ENCODE measurements around the gene ERVFRD-1.
A peak's percentile ranks its signal among the peaks of the same experiment; 100 is the strongest.

Gene ERVFRD-1, protein sequence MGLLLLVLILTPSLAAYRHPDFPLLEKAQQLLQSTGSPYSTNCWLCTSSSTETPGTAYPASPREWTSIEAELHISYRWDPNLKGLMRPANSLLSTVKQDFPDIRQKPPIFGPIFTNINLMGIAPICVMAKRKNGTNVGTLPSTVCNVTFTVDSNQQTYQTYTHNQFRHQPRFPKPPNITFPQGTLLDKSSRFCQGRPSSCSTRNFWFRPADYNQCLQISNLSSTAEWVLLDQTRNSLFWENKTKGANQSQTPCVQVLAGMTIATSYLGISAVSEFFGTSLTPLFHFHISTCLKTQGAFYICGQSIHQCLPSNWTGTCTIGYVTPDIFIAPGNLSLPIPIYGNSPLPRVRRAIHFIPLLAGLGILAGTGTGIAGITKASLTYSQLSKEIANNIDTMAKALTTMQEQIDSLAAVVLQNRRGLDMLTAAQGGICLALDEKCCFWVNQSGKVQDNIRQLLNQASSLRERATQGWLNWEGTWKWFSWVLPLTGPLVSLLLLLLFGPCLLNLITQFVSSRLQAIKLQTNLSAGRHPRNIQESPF

DNA sequence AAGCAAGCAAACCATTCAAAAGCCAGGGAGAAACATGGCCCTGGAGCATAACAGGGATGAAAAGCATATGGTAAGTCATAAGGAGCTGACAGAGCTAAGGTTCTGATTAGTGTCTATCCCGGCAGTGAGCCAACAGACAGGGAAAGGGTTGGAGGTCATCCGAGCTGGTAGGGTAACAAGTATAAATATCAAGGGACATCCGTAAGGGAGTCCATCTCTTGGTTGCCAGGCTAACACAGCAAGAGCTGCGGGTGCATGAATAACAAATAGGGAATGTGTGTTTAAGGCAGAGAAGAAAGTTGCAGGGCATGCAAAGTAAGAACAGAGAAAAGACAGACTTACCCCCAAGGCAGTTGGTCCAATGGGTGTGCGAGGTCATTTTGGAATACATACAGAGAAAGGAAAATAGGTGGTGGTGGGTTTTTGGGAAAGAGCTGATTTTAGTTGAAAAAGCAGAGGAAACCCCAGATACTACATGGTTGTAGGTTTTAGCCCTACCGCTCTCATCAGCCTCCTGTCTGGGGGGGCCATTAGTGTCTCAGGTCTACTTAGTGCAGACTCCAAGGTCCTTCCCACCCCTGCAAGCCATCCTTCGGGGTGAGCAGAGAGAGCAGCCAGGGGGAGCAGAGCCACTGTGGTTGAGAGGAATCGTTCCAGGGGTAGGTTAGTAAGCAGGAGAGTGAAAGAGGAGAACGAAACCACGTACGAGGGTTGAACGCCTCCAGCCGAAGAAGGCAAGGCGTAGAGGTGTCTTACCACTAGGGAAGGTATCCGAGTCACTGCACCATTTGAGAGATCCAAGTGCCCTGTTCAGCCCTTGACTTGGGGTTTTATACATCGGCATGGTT lies at the start of gene ERVFRD-1:
Gene ERVFRD-1 (minus strand): TSS at position 805 of the 848 bp plus-strand sequence. CDS start 6,415 bp downstream, outside the sequence.
- no peak for DNase-seq (ENCODE audit: low spot score)
- FAIRE-seq: no peak

DNA sequence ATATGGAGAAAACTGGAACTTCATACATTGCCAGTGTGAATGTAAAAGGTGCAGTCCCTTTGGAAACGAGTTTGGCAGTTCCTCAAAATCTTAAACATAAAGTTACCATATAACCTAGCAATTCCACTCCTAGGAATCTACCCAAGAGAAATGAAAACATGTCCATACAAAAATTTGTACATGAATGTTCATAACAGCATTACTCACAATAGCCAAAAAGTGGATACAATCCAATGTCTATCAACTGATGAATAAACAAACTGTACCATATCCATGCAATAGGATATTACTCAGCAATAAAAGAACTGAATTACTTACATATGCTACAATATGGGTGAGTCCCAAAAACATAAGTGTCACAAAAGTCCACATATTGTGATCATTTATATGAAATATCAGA lies 48.7 kb upstream of the ERVFRD-1 start:
- no peak for FAIRE-seq
- no peak for DNase-seq (ENCODE audit: low spot score)

DNA sequence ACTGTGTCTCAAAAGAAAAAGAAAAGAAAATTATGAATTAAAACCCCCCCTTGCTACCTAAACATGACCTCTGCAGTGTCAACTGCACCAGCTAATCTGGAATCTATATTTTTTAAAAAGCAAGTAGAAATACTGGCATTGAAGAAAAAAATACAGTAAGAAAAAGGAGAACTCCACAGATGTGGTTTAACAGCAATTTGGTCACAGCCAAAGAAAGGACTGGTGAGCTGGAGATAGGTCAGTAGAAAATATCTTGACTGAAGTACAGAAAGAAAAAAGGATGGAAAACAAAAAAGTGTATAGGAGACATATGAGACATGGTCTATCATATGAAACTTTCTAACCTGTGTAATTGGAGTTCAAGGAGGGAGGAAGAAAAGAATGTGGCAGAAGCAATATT lies 44.1 kb upstream of the ERVFRD-1 start:
- no peak for FAIRE-seq
- no peak for DNase-seq (ENCODE audit: low spot score)

DNA sequence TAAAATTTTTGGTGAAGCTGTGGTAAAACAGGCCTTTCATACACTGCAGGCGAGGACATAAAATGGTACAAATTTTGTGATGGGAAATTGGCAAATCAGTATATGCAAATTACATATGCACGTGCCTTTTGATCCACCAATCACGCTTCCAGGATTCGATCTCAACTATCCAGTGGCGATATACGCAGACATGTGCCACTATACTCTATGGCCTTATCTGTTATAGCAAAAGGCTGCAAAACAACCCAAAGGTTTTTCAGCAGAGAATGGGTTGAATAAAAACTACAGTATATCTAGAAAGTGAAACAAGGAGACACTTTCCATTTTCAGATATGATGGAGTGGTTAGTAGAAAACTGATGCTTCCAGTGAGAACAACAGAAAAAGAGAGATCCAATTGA lies 41.9 kb upstream of the ERVFRD-1 start:
- no peak for DNase-seq (ENCODE audit: low spot score)

DNA sequence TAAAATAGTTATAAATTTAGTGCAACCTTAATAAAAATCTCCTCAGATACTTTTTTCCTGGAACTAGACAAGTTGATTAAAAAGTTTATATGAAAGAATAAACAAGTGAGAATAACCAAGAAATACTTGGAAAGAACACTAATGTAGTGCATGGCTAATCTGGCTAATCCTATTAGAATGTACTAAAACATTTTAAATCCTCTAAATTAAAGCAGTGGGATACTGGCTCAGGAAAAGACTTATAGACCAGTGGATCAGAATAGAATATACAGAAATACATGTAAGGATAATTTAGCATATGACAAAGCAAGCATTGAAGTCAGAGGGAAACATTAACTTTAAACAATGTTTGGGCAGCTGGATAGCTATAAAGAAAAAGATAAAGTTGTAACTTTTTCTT lies 41.1 kb upstream of the ERVFRD-1 start:
- DNase-seq (ENCODE audit: low spot score): no peak
- no peak for FAIRE-seq

More for the DNA sequence above, 41.9 kb upstream of the ERVFRD-1 start:
- FAIRE-seq: no peak

DNA sequence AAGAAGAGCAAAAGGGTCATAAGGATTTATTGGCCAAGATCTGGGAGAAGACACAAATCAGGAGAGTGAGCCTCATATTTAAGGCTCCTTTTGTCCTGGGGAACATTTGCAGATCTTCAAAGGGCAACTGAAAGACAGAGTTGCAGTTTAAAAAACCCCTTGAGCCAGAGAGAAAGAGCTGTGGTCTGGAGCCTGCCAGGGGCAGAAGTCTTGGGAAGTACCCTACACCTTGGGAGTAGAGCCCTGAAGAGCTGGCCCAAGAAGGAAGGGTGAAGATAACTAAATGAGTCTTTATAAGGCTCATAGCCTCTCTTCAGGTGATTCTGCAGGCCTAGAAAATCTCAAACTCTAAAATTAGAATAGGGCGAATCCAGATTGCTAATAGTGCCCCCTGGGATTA lies 40.0 kb upstream of the ERVFRD-1 start:
- no peak for FAIRE-seq
- DNase-seq (ENCODE audit: low spot score): no peak

DNA sequence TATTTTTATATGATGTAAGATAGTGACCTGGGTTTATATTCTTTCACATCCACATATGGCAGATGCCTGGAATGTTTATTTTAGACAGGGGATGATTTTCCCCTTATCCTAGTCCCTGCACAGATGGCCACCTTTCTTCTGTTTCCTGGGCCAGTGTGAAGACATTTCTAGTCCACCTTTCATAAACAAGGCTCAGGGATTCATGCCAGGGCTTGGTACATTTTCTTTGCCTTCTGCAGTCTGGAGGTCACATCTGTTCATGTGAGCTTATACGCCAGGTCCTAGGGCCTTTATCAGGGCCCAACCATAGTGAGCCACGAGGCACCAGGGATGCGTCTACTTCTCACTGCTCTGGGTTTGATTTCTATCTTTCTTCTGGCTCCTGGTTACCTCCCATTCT lies 38.0 kb upstream of the ERVFRD-1 start:
- no peak for FAIRE-seq
- DNase-seq (ENCODE audit: low spot score): no peak

DNA sequence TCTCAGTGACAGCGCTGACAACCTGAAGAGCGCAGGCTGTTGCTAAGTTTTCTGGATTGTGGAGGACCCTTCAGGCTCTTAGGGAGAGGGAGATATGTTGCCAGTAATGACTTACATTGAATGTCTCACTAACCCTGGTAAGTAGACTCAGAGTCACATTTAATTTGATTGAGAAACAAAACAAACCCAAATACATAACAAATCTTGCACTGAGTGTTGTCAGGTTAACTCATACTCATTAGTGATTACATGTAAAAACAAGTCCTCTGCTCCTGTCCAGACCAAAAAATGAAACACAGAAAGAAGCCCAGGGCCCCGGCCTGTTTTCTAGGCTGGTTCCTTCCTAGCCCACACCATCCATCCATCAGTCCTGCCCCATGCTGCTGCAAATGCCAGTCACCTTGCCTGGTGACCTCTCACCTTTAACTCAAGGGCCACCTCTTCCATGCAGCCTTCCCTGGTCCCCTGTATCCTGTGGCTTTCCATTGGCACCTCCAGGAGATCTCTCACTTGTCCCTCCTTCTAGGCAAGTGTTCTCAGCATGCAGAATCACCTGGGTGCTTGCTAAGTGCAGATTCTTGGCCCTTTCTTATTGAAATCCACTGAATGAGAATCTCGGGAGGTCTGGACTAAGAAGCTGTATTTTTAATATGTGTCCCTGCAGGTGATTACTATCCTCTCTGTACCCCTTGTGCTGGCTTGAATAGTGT lies 34.7 kb upstream of the ERVFRD-1 start:
- FAIRE-seq (no peak), DNase-seq (ENCODE audit: low spot score) (no peak)

DNA sequence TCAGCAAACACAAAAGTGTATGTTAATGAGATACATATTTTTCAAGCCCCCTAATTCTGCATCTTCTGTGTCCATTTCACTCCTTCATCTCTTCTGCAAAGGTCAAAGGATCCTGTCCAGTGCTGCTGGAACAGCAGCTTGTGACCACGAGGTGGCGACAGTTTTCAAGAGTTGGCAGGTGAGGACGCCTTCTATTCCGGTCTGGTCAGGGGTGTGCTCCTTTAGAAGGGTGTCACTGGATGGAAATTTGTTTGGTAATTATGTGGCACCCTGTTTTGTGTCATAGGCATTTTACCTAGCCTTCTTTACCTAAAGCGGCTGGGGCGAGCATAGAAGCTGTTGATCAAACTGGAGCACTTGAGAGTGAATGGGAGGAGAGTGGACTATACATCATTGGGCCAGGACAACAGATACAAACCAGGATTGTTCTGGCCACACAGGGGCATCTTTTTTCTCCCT lies 32.9 kb upstream of the ERVFRD-1 start:
- FAIRE-seq (peak; percentile 42), DNase-seq (ENCODE audit: low spot score) (peak; percentile 53)

DNA sequence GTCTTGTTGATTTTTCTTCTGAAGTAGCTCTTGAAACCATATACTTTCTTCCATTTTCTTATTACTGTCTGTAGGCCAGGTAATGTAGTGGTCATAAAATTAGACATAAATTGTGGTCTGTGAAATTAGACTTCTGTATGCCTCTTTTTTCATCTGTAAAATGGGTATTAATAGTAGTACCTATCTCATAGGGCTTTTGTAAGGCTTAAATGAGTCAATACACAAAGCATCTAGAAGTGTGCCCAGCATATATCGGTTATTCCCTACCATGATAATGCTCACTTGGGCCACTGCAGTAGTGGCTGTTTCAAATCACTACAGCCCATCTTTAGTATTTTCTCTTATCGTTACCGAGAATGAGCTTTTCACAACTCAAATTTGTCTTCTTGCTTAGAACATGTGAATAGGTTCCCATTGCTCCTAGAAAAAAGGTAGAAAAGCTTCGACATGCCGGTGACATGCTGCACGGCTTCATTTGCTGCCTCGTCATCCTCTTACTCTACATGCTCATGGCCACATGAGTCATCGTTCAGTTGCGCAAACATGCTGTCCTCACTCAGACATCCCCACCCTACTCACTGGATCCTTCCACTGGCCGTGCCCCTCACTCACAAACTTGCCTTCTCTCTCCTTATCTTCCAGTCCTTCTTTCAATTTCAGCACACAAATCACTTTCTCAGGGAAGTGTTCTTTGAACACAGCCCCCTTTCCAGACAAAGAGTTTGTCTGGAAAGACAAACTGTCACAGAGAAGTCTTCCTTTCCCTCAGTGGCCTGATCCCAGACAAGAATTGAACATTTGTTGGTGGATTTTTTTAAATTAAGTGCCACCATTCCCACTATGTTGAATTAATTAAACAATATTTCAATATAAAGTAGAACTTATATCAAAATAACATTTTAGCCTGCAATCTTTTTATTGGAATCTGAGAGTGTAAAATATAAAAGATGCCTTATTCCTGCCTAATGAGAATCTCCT lies 32.2 kb upstream of the ERVFRD-1 start:
- DNase-seq (ENCODE audit: low spot score): peak; percentile 79
- peak; percentile 38 for FAIRE-seq

DNA sequence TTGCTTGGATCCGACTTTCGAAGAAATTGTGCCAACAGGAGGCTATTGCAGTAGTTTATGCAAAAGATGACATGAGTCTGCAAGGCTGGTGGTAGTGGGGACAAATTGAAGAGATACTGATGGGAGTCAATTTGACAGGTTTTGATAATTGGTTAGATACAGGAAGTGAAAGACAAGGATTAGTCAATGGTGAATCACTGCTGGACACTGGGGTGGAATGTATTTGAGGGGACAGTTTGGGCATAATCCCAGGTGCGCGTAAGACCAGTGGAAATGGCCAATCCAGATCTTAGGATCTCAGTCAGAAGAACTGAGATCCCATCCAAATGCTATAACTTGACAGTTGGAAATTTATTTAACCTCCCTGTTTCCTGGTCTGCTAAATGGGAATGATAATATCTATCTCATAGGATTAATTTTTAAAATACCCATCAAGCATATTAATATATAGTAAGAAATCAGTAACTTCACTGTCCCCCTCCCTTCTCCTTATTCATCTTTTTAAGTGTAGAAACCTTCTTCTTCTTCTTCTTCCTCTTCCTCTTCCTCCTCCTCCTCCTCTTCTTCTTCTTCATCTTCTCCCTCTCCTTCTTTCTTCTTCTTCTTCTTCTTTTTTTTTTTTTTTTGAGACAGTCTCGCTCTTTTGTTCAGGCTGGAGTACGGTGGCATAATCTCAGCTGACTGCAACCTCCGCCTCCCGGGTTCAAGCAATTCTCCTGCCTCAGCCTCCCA lies 30.9 kb upstream of the ERVFRD-1 start:
- DNase-seq (ENCODE audit: low spot score): no peak
- no peak for FAIRE-seq

DNA sequence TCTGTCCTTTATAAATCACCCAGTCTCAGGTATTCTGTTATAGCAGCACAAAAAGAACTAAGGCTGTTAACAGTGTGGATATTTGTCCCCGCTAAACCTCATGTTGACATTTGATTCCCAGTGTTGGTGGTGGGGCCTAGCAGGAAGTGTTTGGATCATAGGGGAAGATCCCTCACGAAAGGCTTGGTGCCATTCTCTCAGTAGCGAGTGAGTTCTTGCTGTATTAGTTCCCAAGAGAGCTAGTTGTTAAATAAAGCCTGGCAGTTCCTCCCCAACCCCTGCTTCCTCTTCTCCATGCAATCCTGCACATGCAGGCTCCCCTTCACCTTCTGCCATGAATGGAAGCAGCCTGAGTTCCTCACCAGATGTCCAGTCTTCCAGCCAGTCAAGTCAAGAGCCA lies 29.8 kb upstream of the ERVFRD-1 start:
- no peak for FAIRE-seq
- no peak for DNase-seq (ENCODE audit: low spot score)

DNA sequence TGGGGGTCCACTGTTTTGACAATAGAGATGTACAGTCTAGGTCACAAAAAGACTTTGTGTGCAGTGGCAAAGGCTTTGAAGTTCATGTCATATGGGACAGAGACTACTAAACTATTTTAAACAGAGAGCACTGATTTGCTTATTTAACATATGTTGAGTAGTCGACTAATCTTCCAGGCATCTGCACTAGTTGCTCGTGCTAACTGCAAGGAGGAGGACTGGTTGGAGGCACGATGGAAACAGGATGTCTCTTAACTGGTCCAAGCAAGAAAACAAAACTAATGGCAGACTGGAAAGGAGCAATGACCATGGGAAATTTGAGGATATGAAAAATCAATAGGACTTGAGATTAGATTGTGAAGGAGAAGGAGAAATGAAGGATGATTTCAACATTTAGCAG lies 28.5 kb upstream of the ERVFRD-1 start:
- no peak for FAIRE-seq
- no peak for DNase-seq (ENCODE audit: low spot score)

DNA sequence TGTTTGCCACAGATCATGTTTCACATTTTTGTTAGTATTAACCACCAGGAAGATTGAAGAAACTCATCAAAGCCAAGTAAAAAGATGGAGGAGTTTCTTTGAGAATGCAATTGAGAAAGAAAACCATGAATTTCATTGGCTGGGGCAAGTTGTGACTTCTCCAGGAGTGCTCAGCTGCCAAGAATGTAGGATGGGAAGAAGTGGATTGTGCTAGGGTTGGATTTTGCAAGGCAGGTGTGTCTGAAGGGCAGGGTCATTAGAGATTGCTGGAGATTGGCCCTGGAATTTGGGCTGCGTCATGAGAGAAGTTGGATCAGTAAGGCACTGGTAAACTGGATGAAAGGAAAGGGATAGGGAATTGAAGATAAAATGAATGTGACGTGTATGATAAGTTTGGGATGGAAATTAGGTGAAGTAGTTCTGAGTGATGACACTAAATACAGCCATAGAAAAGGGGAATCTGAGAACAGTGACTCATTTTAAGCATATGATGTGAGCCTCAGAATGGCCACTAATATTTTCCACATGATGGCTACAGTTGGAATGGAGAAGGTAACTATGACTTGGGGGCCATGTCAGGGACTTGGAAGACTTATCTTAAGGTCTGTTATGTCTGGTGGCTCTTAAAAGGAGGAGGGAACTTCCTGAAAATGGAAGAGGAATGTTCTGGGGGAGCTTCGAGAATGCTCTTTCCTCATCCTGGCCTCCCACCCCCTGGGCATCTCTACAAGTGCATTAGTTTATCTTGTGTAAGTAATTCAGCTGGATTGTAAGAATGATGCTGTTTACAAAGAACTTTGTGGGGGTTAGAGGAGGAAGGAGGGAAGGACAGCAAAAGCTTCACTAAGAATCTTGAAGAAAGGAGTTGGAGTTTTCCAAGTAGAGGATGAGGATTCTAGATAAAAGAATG lies 27.8 kb upstream of the ERVFRD-1 start:
- no peak for FAIRE-seq
- no peak for DNase-seq (ENCODE audit: low spot score)

DNA sequence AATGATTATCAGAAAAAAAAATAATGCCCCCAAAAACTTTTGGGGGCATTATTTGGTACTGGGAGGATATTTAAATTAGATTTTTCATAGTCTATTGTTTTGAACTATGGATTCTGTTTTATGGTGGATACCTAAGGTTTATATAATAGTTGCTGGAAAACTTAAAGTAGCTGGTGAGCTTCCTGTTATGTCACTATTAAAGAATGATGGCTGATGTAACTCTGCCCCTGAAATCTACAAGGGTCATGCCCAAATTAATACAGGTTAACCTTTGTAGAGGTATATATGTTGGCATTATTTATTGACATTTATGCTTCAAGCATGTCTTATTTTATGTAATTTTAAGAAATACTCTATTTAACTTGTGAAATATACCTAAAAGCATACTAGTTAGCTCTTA lies 25.3 kb upstream of the ERVFRD-1 start:
- DNase-seq (ENCODE audit: low spot score): no peak
- FAIRE-seq: no peak

DNA sequence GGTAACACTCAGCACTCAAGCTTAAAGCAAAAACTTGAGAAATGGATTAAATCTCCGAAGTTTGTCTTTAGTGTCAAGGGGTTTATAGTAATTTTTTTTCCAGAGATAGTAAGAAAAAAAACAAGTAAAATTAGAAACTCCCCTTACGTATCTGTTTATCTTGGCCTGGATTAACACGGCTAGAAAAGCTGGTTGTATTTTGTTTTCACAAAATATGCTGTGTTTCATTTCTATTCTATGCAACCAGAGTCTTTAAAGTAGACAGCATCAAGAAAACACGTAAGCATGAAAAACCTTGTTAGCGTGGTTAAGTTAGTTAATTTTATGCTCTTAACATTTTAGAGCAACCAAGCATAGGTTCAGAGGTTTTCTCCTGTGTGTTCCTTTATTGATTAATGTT lies 21.8 kb upstream of the ERVFRD-1 start:
- no peak for DNase-seq (ENCODE audit: low spot score)
- no peak for FAIRE-seq

DNA sequence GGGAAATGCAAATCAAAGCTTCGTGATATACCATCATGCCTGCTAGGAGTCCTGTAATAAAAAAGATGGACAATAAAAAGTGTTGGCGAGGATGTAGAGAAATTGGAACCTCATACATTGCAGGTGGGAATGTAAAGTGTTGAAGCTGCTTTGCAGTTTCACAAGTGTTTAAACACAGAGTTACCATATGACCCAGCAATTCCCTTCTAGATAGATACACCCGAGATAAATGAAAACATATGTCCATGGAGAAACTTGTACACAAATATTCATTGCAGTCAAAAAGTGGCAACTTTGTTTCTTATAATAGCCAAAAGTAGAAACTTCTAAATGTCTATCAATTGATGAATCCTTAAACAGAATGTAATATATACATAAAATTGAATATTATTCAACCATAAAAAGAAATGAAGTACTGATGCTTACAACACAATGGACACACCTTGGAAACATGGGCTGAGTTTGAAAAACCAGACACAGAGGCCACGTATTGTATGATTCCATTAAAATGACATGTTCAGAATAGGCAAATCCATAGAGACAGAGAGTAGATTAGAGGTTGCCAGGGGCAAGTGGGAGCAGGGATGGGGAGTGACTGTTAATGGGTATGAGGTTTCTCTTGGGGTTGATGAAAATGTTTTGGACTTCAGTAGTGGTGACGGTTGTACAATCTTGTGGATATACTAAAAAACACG lies 20.8 kb upstream of the ERVFRD-1 start:
- FAIRE-seq (no peak), DNase-seq (ENCODE audit: low spot score) (no peak)

DNA sequence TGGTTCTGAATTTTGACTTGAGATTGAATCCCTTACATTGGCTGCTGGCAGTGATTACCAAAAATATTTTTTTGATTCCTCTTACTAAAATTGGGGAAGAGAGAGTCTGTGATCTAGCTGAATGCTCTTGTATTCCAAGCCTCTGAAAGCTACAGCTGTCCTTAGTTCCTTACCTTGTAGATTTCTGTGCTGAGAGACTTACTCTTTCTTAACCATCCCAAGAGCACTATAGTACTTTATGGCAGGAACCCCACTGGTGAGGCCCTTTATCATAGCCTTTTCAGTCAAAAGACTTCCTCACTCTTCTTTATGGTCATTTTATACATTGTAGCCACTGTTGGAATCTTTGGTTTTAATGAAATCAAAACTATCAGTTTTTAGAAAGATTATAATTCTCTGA lies 19.1 kb upstream of the ERVFRD-1 start:
- no peak for DNase-seq (ENCODE audit: low spot score)
- no peak for FAIRE-seq

Measured in RCC 7860 (cell line).